GM23338 (cell line): ENCODE measurements around the gene MFAP3L. TPM values are rescaled to one million over a fixed set of nuclear protein-coding genes. Genes with fewer than 3 reads are reported as not detected.

Experiments used
- ATAC-seq: fragments of 200-7000 bp; cut with Tn5 transposase; 3 replicates; pipeline ENCODE4 v1.9.1; 2020
- DNase-seq: peaks from one replicate; pipeline ENCODE4 v3.0.0-alpha.2; 2015; ENCODE audit warnings: low spot score
- H2AFZ ChIP-seq: fragments of 200-600 bp; sonication (generic); 2 replicates; pipeline ENCODE4 v1.8.0; 2016; ENCODE audit warnings: antibody characterized with exemption, mild to moderate bottlenecking, moderate library complexity
- H3F3A ChIP-seq: fragments of 200-600 bp; sonication (generic); replicated peaks from 2 replicates; pipeline ENCODE4 v1.8.0; 2017; ENCODE audit warnings: antibody characterized with exemption, mixed run types, low read depth
- H3K27ac ChIP-seq: fragments of 200-600 bp; sonication (generic); 2 replicates; pipeline ENCODE4 v1.6.1; 2016; ENCODE audit warnings: low read depth
- H3K27me3 ChIP-seq: fragments of 200-600 bp; sonication (generic); 2 replicates; pipeline ENCODE4 v1.8.0; 2016; ENCODE audit warnings: mild to moderate bottlenecking, mixed run types, moderate library complexity; ENCODE audit not compliant: insufficient read depth
- H3K36me3 ChIP-seq: fragments of 200-600 bp; sonication (generic); 2 replicates; pipeline ENCODE4 v1.8.0; 2016; ENCODE audit warnings: mild to moderate bottlenecking; ENCODE audit not compliant: insufficient read depth
- H3K4me1 ChIP-seq: fragments of 200-600 bp; sonication (generic); 2 replicates; pipeline ENCODE4 v1.8.0; 2016; ENCODE audit warnings: mild to moderate bottlenecking, moderate library complexity; ENCODE audit not compliant: insufficient read depth
- H3K4me2 ChIP-seq: fragments of 200-600 bp; sonication (generic); 2 replicates; pipeline ENCODE4 v1.7.1; 2017; ENCODE audit warnings: mixed run types
- H3K4me3 ChIP-seq: fragments of 200-600 bp; sonication (generic); 2 replicates; pipeline ENCODE4 v1.6.1; 2016; ENCODE audit warnings: mixed run types
- H3K79me2 ChIP-seq: fragments of 200-600 bp; sonication (generic); replicated peaks from 2 replicates; pipeline ENCODE4 v1.8.0; 2017; ENCODE audit warnings: mild to moderate bottlenecking; ENCODE audit not compliant: insufficient read depth
- H3K9me2 ChIP-seq: fragments of 200-600 bp; sonication (generic); 2 replicates; pipeline ENCODE4 v1.8.0; 2017; ENCODE audit not compliant: insufficient read depth
- H4K20me1 ChIP-seq: fragments of 200-600 bp; sonication (generic); replicated peaks from 2 replicates; pipeline ENCODE4 v1.8.0; 2017; ENCODE audit warnings: mild to moderate bottlenecking; ENCODE audit not compliant: insufficient read depth
- H3K27ac Mint-ChIP-seq: 2 replicates; pipeline ENCODE4 v1.8.0; 2020; ENCODE audit warnings: inconsistent platforms, mild to moderate bottlenecking, moderate library complexity, mixed read lengths
- H3K27me3 Mint-ChIP-seq: 3 replicates; pipeline ENCODE4 v1.8.0; 2022; ENCODE audit warnings: low read depth, mild to moderate bottlenecking, moderate library complexity, mixed read lengths, inconsistent platforms; ENCODE audit not compliant: insufficient read depth, poor library complexity
- H3K36me3 Mint-ChIP-seq: 3 replicates; pipeline ENCODE4 v1.8.0; 2021; ENCODE audit warnings: low read depth, mild to moderate bottlenecking, inconsistent platforms, moderate library complexity, mixed read lengths
- H3K4me1 Mint-ChIP-seq: 3 replicates; pipeline ENCODE4 v1.8.0; 2020; ENCODE audit warnings: mild to moderate bottlenecking, inconsistent platforms, mixed read lengths
- H3K4me3 Mint-ChIP-seq: 3 replicates; pipeline ENCODE4 v1.8.0; 2021; ENCODE audit warnings: moderate library complexity, mild to moderate bottlenecking, inconsistent platforms, mixed read lengths
- H3K9me3 Mint-ChIP-seq: 3 replicates; pipeline ENCODE4 v1.8.0; 2020; ENCODE audit warnings: moderate library complexity, mild to moderate bottlenecking, inconsistent platforms, mixed read lengths
- CREB1 ChIP-seq: fragments of 250-450 bp; sonication (Bioruptor Pico); IDR thresholded peaks from 2 replicates; pipeline ENCODE4 v1.5.0; 2020; ENCODE audit warnings: low read depth, mild to moderate bottlenecking, moderate library complexity
- CTCF ChIP-seq, 2 experiments: fragments of 200-600 bp in 1 of 2; sonication (generic) in 1 of 2; conservative IDR thresholded peaks; 2 replicates each; pipeline versions ENCODE4 v1.5.1 to v1.6.1; 2016 to 2017; ENCODE audit warnings: antibody characterized with exemption in 2 of 2, low read depth in 2 of 2, mild to moderate bottlenecking in 2 of 2, moderate library complexity in 1 of 2
- ETS1 ChIP-seq: IDR thresholded peaks from 2 replicates; pipeline ENCODE4 v1.6.1; 2016; ENCODE audit warnings: antibody characterized with exemption
- EZH2phosphoT487 ChIP-seq: fragments of 200-600 bp; sonication (generic); IDR thresholded peaks from one replicate; pipeline ENCODE4 v1.8.1; 2018; ENCODE audit warnings: antibody characterized with exemption; ENCODE audit not compliant: unreplicated experiment
- JUNB ChIP-seq: IDR thresholded peaks from one replicate; pipeline ENCODE4 v1.6.1; 2016; ENCODE audit warnings: antibody characterized with exemption; ENCODE audit not compliant: unreplicated experiment
- NANOG ChIP-seq: IDR thresholded peaks from 2 replicates; pipeline ENCODE4 v1.6.1; 2016; ENCODE audit warnings: antibody characterized with exemption, borderline replicate concordance
- POLR2AphosphoS5 ChIP-seq: IDR thresholded peaks from 2 replicates; pipeline ENCODE4 v1.6.1; 2016; ENCODE audit warnings: antibody characterized with exemption, low read depth
- STAT1 ChIP-seq: IDR thresholded peaks from one replicate; pipeline ENCODE4 v1.6.1; 2016; ENCODE audit warnings: antibody characterized with exemption; ENCODE audit not compliant: unreplicated experiment
- ZNF331 ChIP-seq: fragments of 250-450 bp; sonication (Bioruptor Pico); IDR thresholded peaks from 2 replicates; pipeline ENCODE4 v1.5.0; 2020; ENCODE audit warnings: low read depth, mild to moderate bottlenecking, moderate library complexity
- polyA plus RNA-seq: library from polyadenylated mRNA; unstranded; fragments of >200 nt; fragmentation: Nextera tagmentation; extraction: Ambion mirVana; gene quantifications from 2 replicates; pipeline ENCODE4 v1.2.1, GENCODE V29; 2016
- total RNA-seq: library from RNA; depleted of rRNA; stranded (reverse); fragments of >200 nt; shearing (Covaris generic); gene quantifications from 2 replicates; pipeline ENCODE4 v1.2.3, GENCODE V29; 2014

The MFAP3L gene
- total and polyA plus RNA-seq, 2 experiments from 2014 or later: 3.4 to 7.9 TPM

- H3K27me3 Mint-ChIP-seq: peaks cover 2% of the 10 kb centered on the region
- H3K4me3 Mint-ChIP-seq: no peak overlapping the region
- TF ChIP-seq ETS1 (no peak), JUNB (no peak), POLR2AphosphoS5 (no peak), NANOG (no peak), EZH2phosphoT487 (no peak), STAT1 (no peak), ZNF331 (CRISPR knock-in tag) (no peak), CREB1 (CRISPR knock-in tag) (no peak), CTCF (conservative IDR thresholded peaks at IDR 0.05; ENCODE audit: low read depth in 2 of 2) (no peak)
- Histone ChIP-seq H2AFZ (no peak overlapping the region), H3K27me3 (no peaks in the 10 kb centered on the region), H3K4me3 (no peak overlapping the region), H3K4me1 (peaks cover 15% of the 10 kb centered on the region; the same call in 1 of the 2 replicates), H3K36me3 (no peaks in the 10 kb centered on the region), H3K79me2 (no peaks in the 10 kb centered on the region; the same call in none of the 2 replicates), H3K27ac (no peak overlapping the region), H3F3A (no peaks in the 10 kb centered on the region), H4K20me1 (no peaks in the 10 kb centered on the region), H3K9me2 (peaks cover 9% of the 10 kb centered on the region; the same call in 1 of the 2 replicates), H3K4me2 (no peak overlapping the region)
- no peak overlapping the region for H3K27ac Mint-ChIP-seq
- ATAC-seq (no peak), DNase-seq (no peak)
- peaks cover 9% of the 10 kb centered on the region; the same call in 1 of the 3 replicates for H3K36me3 Mint-ChIP-seq
- no peaks in the 10 kb centered on the region for H3K9me3 Mint-ChIP-seq
- H3K4me1 Mint-ChIP-seq: peaks cover 22% of the 10 kb centered on the region
These were observed 10.9 kb downstream of the MFAP3L start for GRCh38 chr4:170015285-170015684.

- Mint-ChIP-seq H3K27me3 (peaks cover 2% of the 10 kb centered on the region), H3K4me3 (no peak overlapping the region), H3K4me1 (peaks cover 22% of the 10 kb centered on the region), H3K36me3 (peaks cover 10% of the 10 kb centered on the region; the same call in 1 of the 3 replicates), H3K27ac (no peak overlapping the region), H3K9me3 (no peaks in the 10 kb centered on the region)
- no peak overlapping the region for H3K4me3 ChIP-seq
- no peaks in the 10 kb centered on the region; the same call in none of the 2 replicates for H3K79me2 ChIP-seq
- no peaks in the 10 kb centered on the region for H3K36me3 ChIP-seq
- TF ChIP-seq CREB1 (CRISPR knock-in tag): no peak
- no peak for TF ChIP-seq POLR2AphosphoS5
- DNase-seq (no peak), ATAC-seq (no peak)
- H2AFZ ChIP-seq: no peak overlapping the region
- H3K27ac ChIP-seq: no peak overlapping the region
- no peaks in the 10 kb centered on the region for H3K27me3 ChIP-seq
- no peak overlapping the region for H3K4me2 ChIP-seq
- no peaks in the 10 kb centered on the region for H4K20me1 ChIP-seq
- no peaks in the 10 kb centered on the region for H3F3A ChIP-seq
- H3K9me2 ChIP-seq: peaks cover 10% of the 10 kb centered on the region; the same call in 1 of the 2 replicates
- peaks cover 15% of the 10 kb centered on the region; the same call in 1 of the 2 replicates for H3K4me1 ChIP-seq
These were observed 11.7 kb downstream of the MFAP3L start for GRCh38 chr4:170014359-170015011.
